DND-41 (cell line): Measurements from ENCODE around the gene CAND2.
"Not testable (repeated sequence)": the region's sequence is repeated elsewhere in the genome, so short reads cannot be mapped to it uniquely, and the experiment has no call there.

ENCODE experiments used
- ATAC-seq: fragments of 200-7000 bp; cut with Tn5 transposase; 3 replicates; pipeline ENCODE4 v1.9.1; 2021; ENCODE audit warnings: low read depth; ENCODE audit not compliant: insufficient read depth
- DNase-seq: peaks from one replicate; pipeline ENCODE4 v3.0.0-alpha.2; 2020
- H2AFZ ChIP-seq: 2 replicates; pipeline ENCODE4 v1.6.0; 2012; ENCODE audit warnings: low read depth, low read length
- H3K27ac ChIP-seq: 2 replicates; pipeline ENCODE4 v1.5.1; 2012; ENCODE audit warnings: low read length, inconsistent platforms
- H3K27me3 ChIP-seq: fragments of 200-600 bp; sonication (generic); 2 replicates; pipeline ENCODE4 v1.6.0; 2012; ENCODE audit warnings: low read length, mild to moderate bottlenecking, inconsistent platforms; ENCODE audit not compliant: insufficient read depth, poor library complexity
- H3K36me3 ChIP-seq: 2 replicates; pipeline ENCODE4 v1.5.1; 2012; ENCODE audit warnings: low read length, inconsistent platforms; ENCODE audit not compliant: insufficient read depth
- H3K4me1 ChIP-seq: 2 replicates; pipeline ENCODE4 v1.5.1; 2012; ENCODE audit warnings: mild to moderate bottlenecking, low read length; ENCODE audit not compliant: insufficient read depth
- H3K4me2 ChIP-seq: 2 replicates; pipeline ENCODE4 v1.6.0; 2012; ENCODE audit warnings: mild to moderate bottlenecking, moderate library complexity, low read length, inconsistent platforms; ENCODE audit not compliant: insufficient read depth
- H3K4me3 ChIP-seq, 2 experiments: fragments of 200-600 bp in 1 of 2; shearing (Covaris generic) in 1 of 2; 2 replicates each; pipeline ENCODE4 v1.5.1; 2012 to 2016; ENCODE audit warnings: inconsistent platforms in 2 of 2, low read length in 2 of 2, mild to moderate bottlenecking in 2 of 2, low read depth in 1 of 2, moderate library complexity in 1 of 2
- H3K79me2 ChIP-seq: 2 replicates; pipeline ENCODE4 v1.6.0; 2012; ENCODE audit warnings: low read length, inconsistent platforms; ENCODE audit not compliant: insufficient read depth
- H3K9ac ChIP-seq: 2 replicates; pipeline ENCODE4 v1.6.0; 2012; ENCODE audit warnings: low read depth, mild to moderate bottlenecking, inconsistent platforms, low read length, moderate library complexity
- H3K9me3 ChIP-seq: 2 replicates; pipeline ENCODE4 v1.5.1; 2012; ENCODE audit warnings: low read length, moderate library complexity, mild to moderate bottlenecking, inconsistent platforms; ENCODE audit not compliant: insufficient read depth, severe bottlenecking
- H4K20me1 ChIP-seq: 2 replicates; pipeline ENCODE4 v1.6.0; 2012; ENCODE audit warnings: low read length; ENCODE audit not compliant: insufficient read depth
- EZH2 ChIP-seq: IDR thresholded peaks from 3 replicates; pipeline ENCODE4 v1.6.1; 2012; ENCODE audit warnings: borderline replicate concordance, low read depth, mild to moderate bottlenecking, moderate library complexity, low read length, inconsistent platforms; ENCODE audit not compliant: severe bottlenecking
- TF ChIP-seq, protein P1 (sequence below): IDR thresholded peaks from 2 replicates; pipeline ENCODE4 v1.5.1; 2012; ENCODE audit warnings: borderline replicate concordance, low read length, moderate library complexity, mild to moderate bottlenecking; ENCODE audit not compliant: poor library complexity, severe bottlenecking; ENCODE audit errors: extremely low read depth

CAND2 gene

GRCh38 chr3:12875857-12876836 lies 79.7 kb downstream of the CAND2 start:
- H3K4me1 ChIP-seq: no peaks in the 10 kb centered on the region
- DNase-seq (no peak), ATAC-seq (no peak)
- H3K36me3 ChIP-seq: no peaks in the 10 kb centered on the region
- H4K20me1 ChIP-seq: no peaks in the 10 kb centered on the region
- no peak for TF ChIP-seq EZH2
- TF ChIP-seq, protein P1, sequence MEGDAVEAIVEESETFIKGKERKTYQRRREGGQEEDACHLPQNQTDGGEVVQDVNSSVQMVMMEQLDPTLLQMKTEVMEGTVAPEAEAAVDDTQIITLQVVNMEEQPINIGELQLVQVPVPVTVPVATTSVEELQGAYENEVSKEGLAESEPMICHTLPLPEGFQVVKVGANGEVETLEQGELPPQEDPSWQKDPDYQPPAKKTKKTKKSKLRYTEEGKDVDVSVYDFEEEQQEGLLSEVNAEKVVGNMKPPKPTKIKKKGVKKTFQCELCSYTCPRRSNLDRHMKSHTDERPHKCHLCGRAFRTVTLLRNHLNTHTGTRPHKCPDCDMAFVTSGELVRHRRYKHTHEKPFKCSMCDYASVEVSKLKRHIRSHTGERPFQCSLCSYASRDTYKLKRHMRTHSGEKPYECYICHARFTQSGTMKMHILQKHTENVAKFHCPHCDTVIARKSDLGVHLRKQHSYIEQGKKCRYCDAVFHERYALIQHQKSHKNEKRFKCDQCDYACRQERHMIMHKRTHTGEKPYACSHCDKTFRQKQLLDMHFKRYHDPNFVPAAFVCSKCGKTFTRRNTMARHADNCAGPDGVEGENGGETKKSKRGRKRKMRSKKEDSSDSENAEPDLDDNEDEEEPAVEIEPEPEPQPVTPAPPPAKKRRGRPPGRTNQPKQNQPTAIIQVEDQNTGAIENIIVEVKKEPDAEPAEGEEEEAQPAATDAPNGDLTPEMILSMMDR: no peak
- H3K9ac ChIP-seq: no peak overlapping the region
- no peak overlapping the region for H3K4me3 ChIP-seq
- no peak overlapping the region for H3K4me2 ChIP-seq
- H3K79me2 ChIP-seq: no peaks in the 10 kb centered on the region
- H3K9me3 ChIP-seq: no peaks in the 10 kb centered on the region
- H3K27ac ChIP-seq: no peak overlapping the region
- no peak overlapping the region for H2AFZ ChIP-seq
- H3K27me3 ChIP-seq: no peaks in the 10 kb centered on the region

- Histone ChIP-seq H3K4me2 (no peak overlapping the region), H3K36me3 (no peaks in the 10 kb centered on the region), H3K27me3 (no peaks in the 10 kb centered on the region), H3K9me3 (no peaks in the 10 kb centered on the region), H2AFZ (no peak overlapping the region), H4K20me1 (no peaks in the 10 kb centered on the region), H3K4me1 (no peaks in the 10 kb centered on the region), H3K4me3 (no peak overlapping the region), H3K79me2 (no peaks in the 10 kb centered on the region), H3K9ac (no peak overlapping the region), H3K27ac (no peak overlapping the region)
- ATAC-seq (no peak), DNase-seq (no peak)
- TF ChIP-seq, protein P1: no peak
- no peak for TF ChIP-seq EZH2
Observed at GRCh38 chr3:12877040-12877439, 80.6 kb downstream of the CAND2 start.

DNA sequence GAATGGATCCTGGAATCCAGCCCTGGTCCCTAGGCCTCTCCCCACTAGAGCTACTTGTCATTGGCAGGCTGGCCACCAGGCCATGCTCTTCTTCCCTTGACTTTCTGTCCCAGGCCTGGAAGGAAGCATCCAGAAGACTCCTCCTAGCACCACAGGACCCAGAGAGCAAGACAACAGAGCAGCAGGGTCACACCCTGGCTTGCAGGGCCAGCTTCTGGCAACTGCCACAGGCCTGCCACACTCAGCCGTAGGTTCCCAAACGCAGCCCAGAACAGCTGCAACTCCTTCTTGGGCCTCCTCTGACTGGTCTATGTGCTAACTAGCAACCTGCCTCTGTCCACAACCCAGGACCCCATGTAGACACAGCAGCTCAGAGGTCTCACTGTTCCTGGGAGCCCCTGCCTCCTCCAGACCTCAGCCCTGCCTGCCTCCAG lies 81.7 kb downstream of the CAND2 start:
- TF ChIP-seq EZH2: no peak
- TF ChIP-seq, protein P1: no peak
- H3K79me2 ChIP-seq: no peaks in the 10 kb centered on the region
- no peak for DNase-seq
- ATAC-seq: no peak
- H3K27ac ChIP-seq: no peak overlapping the region
- H3K36me3 ChIP-seq: no peaks in the 10 kb centered on the region
- no peak overlapping the region for H3K4me2 ChIP-seq
- no peaks in the 10 kb centered on the region for H3K27me3 ChIP-seq
- no peak overlapping the region for H3K9ac ChIP-seq
- no peak overlapping the region for H2AFZ ChIP-seq
- no peaks in the 10 kb centered on the region for H4K20me1 ChIP-seq
- no peak overlapping the region for H3K4me3 ChIP-seq
- H3K4me1 ChIP-seq: no peaks in the 10 kb centered on the region
- no peaks in the 10 kb centered on the region for H3K9me3 ChIP-seq

DNA sequence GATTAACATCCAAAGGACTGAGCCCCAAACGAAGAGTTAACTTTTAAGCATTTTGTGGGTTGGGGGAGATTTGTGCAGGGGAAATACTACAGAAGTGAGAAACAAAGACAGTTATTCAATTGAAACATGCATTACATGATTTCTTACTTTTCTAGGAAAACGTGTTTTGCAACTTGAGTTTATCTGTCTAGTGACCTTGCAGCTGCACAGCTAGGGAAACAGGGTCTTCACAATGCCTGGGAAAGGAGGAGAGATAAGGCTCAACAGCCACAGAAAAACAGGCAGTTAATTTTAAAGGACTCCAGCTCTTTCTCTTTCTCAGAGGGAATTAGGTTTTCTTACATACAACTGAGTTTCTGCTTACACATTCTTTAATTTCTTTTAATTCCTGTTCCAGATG lies 82.3 kb downstream of the CAND2 start:
- not testable (repeated sequence) for H3K9ac ChIP-seq, DNase-seq, H2AFZ ChIP-seq, ATAC-seq, H3K79me2 ChIP-seq, H3K4me3 ChIP-seq, H3K9me3 ChIP-seq, H3K4me2 ChIP-seq, H3K36me3 ChIP-seq, H3K27me3 ChIP-seq, H4K20me1 ChIP-seq, H3K4me1 ChIP-seq, H3K27ac ChIP-seq
